ENCODE results near the gene CCNJ. TPM values are rescaled to one million over a fixed set of nuclear protein-coding genes. Genes with fewer than 3 reads are reported as not detected.

Gene CCNJ
- total and polyA plus RNA-seq, 2 of the 13 experiments (the other 11 are each of a cell fraction or from before 2014, with no cell fraction given), result 14.1 to 21.5 TPM

- TF ChIP-seq ZBTB44 (CRISPR knock-in tag; IDR thresholded peaks at IDR 0.05) (no peak), ARNT2 (CRISPR knock-in tag; IDR thresholded peaks at IDR 0.05; ENCODE audit: low read depth) (no peak), TCF7L2 (IDR thresholded peaks at IDR 0.05; ENCODE audit: low read depth, low read length) (no peak), CTCF (CRISPR knock-in tag; IDR thresholded peaks at IDR 0.05) (no peak), KLF11 (CRISPR knock-in tag; IDR thresholded peaks at IDR 0.05) (no peak), ZNF501 (CRISPR knock-in tag; IDR thresholded peaks at IDR 0.05) (no peak), SALL2 (CRISPR knock-in tag; IDR thresholded peaks at IDR 0.05) (no peak), ZNF737 (CRISPR knock-in tag; IDR thresholded peaks at IDR 0.05; ENCODE audit: borderline replicate concordance) (no peak), ARHGAP35 (CRISPR knock-in tag; IDR thresholded peaks at IDR 0.05; ENCODE audit: borderline replicate concordance) (no peak), RBM39 (IDR thresholded peaks at IDR 0.05; ENCODE audit: low read depth, low read length, poor library complexity, severe bottlenecking) (no peak), CENPX (CRISPR knock-in tag; IDR thresholded peaks at IDR 0.05) (no peak), NFRKB (IDR thresholded peaks at IDR 0.05) (no peak), POGK (CRISPR knock-in tag; conservative IDR thresholded peaks at IDR 0.05) (no peak), JDP2 (CRISPR knock-in tag; IDR thresholded peaks at IDR 0.05; ENCODE audit: borderline replicate concordance) (no peak), HBP1 (CRISPR knock-in tag; IDR thresholded peaks at IDR 0.05; ENCODE audit: low read depth) (no peak), ZNF768 (CRISPR knock-in tag; IDR thresholded peaks at IDR 0.05) (no peak), ZNF256 (CRISPR knock-in tag; conservative IDR thresholded peaks at IDR 0.05) (no peak), ZNF615 (CRISPR knock-in tag; IDR thresholded peaks at IDR 0.05; ENCODE audit: borderline replicate concordance) (no peak), ZNF788 (CRISPR knock-in tag; IDR thresholded peaks at IDR 0.05; ENCODE audit: borderline replicate concordance) (no peak), ETS1 (CRISPR knock-in tag; IDR thresholded peaks at IDR 0.05) (no peak), ZNF33B (CRISPR knock-in tag; IDR thresholded peaks at IDR 0.05) (no peak), ZBTB7A (CRISPR knock-in tag; IDR thresholded peaks at IDR 0.05) (no peak)
These were observed 49.8 kb downstream of the CCNJ start (continued) for GRCh38 chr10:96092999-96093767.

Data from HepG2 (cell line).